Measurements from ENCODE around the gene ALDH18A1. TPM values are rescaled to one million over a fixed set of nuclear protein-coding genes. Genes with fewer than 3 reads are reported as not detected.
A peak's percentile ranks its signal among the peaks of the same experiment; 100 is the strongest.

ALDH18A1 gene
- total RNA-seq, 1 experiment from 2014 or later, result 78.7 TPM

- DNase-seq (ENCODE audit: low read depth), result no peak
Measured at GRCh38 chr10:95579292-95579691, 77.2 kb downstream of the ALDH18A1 start.

- no peak for DNase-seq (ENCODE audit: low read depth)
Measured at GRCh38 chr10:95578619-95579018, 77.9 kb downstream of the ALDH18A1 start.

GRCh38 chr10:95574649-95575365 lies 81.7 kb downstream of the ALDH18A1 start:
- no peak for DNase-seq (ENCODE audit: low read depth)

GRCh38 chr10:95573964-95574604 lies 82.4 kb downstream of the ALDH18A1 start:
- DNase-seq (ENCODE audit: low read depth), result no peak

DNA sequence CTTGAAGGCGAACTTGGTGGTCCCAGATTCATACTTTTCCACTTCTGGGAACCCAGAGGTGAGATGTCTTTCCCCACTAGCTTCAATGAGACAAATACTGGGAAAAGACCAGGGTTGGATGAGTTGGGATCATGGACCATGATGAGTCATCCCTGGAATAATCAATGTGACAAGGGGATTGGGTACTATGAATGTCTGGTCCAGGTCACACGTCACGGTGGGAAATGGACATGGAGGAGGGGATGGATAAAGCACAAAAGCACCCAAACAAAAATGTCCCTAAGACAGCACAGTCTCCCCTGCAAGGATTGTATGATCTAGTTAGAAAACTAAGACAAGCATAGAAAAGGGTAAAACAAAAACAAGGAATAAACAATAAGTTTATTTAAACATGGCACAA lies 83.0 kb downstream of the ALDH18A1 start:
- no peak for DNase-seq (ENCODE audit: low read depth)

DNA sequence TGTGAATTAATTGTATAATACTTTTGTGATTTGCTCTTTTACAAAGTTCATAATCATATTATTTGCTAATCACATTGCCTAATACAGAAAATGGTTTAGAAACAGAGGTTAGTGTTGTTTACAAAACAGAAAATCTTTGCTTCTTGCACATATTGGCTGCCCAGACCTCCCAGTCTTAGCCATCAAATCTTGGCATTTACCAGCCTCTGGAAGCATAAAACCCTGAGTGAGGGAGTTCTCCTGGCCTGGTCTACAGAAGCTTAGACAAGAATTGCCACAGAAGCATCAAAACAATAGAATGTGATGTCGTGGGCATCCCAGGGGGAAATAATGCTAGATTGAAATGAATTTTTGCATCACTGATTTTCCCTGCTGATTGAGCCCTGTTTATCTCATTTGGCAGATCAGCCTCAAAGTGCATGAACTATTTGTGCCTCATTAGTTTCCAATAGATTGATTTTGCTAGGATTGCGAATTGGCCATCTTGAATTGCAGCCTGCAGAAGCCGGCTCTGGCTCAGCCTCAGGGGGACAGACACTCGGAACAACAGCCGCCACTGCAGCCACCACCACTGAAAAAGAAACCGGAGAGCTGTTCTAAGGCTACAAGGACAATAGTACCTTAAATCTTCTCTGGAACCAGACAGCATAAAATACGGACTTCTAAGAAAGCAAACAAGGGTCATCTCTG lies 84.2 kb downstream of the ALDH18A1 start:
- DNase-seq (ENCODE audit: low read depth), result no peak

- DNase-seq (ENCODE audit: low read depth), result no peak
Measured at GRCh38 chr10:95571390-95571789, 85.1 kb downstream of the ALDH18A1 start.

DNA sequence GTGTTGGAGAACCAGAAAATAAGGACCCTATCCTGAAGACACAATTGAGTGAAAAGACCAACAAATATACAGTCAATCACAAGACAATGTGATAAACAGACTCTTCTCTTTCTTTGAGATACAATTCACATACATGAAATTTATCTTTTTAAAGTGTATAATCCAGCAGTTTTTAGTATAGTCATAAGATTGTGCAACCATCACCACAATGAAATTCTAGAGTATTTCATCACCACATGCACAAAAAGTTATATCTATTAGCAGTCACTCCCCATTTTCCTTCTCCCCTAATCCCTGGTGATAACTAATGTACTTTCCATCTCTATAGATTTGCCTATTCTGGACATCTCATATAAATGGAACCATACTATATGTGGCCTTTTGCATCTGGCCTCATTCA lies 87.1 kb downstream of the ALDH18A1 start:
- peak; percentile 2 for DNase-seq (ENCODE audit: low read depth)

DNA sequence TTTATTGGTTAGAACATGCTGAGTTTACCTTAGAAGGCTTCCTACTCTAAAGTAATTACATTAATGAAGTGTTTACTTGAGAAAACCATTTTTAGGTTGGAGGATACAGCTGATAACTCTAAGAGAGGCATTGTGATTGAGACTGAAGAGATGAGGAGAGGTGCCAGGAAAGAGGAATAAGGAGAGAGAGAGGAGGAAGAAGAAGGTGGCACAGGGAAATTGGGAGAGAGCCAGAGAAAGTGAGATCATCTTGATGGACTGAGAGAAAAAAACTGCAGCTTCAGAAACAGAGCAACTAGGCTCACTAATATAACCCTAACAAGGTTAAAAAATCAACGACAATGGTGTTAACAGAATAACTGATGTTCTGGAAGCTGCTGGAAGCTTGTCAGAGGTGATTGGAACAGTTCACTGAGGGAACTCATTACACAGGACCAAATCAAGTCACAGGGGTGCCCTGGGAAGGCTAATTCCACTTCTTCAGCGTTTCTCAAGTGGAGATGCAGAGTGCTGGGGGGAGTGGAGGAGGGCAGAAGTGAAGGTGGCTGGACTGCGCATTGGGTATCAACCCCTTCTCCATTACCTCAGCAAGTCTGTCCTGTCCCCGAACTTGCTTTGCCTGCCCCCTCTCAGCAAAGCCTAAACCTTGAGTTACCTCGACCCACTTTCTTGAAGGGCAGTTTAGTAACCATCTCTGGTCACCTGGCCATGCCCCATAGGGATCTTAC lies 88.4 kb downstream of the ALDH18A1 start:
- DNase-seq (ENCODE audit: low read depth), result no peak

DNA sequence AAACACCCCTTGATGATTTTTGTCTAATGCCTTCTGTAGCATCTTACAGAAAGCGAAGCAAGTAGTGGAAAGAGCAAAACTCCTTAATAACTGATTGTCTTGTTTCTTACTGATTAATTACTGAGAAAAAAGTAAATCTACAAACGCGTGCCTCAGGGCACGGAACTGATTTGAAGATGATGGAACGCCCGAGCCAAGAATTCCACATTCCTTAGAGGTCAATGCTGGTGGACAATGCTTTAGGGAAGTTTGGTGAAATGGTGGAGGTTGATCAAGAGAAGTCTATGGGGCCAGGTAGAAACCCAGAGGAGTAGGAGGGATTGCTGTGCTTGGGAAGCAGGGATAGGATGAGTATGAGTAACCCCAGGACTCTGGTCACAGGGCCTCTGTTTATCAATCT lies 90.4 kb downstream of the ALDH18A1 start:
- no peak for DNase-seq (ENCODE audit: low read depth)

DNA sequence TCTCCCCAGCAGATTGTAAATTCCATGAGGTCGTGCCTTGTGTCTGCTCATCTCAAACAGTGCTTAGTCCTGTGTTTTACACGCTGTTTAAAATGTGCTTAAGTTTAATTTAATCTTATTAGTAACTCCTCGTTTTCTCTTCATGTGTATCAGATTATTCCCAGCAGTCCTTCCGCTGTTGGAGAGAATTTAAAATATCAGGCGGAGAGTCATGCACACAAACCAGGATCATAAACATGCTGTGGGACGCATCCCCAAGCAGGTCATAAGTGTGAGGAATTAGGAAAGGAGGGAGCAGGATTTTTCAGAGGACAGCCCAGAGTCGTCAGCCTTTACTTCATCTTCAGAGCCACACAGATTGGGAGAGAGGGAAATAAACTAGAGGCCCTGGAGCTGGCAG lies 91.2 kb downstream of the ALDH18A1 start:
- no peak for DNase-seq (ENCODE audit: low read depth)

GRCh38 chr10:95564291-95564690 lies 92.2 kb downstream of the ALDH18A1 start:
- no peak for DNase-seq (ENCODE audit: low read depth)

GRCh38 chr10:95562341-95562965 lies 94.1 kb downstream of the ALDH18A1 start:
- no peak for DNase-seq (ENCODE audit: low read depth)

- no peak for DNase-seq (ENCODE audit: low read depth)
Measured at GRCh38 chr10:95561864-95562177, 94.7 kb downstream of the ALDH18A1 start.

DNA sequence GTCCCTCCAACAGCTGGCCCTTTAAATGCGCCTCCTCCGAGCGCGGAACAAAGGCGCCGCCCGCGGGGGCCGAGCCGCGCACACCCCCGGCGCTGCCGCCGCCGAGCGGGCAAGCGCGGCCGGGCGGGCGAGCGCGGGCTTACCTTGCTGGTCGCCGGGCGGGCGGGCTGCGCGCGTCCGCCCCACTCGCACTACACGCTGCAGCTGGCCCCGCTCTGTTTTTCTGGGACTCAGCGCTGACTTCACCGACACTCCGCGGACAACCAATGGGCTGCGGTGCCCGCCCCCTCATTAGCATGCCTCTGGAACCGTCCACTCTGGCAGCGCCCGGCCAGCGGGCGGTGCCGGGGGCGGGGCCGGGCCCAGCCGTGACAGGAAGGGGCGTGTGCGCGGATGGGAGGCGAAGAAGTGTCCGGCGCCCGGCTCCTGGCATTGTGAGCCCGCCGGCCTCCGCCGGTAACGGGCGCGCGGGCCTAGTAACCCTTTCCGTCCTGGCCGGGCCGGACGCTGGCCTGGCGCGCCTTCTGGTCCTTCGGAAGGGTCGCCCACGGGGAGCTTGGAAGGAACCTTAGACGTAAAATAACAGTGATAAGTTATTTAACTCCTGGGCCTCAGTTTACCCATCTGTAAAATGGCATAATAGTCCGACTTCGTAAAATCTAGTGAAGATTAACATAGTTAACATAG lies 95.2 kb downstream of the ALDH18A1 start, which contains the start of gene SORBS1:
Gene SORBS1, minus strand, starts transcription at position 195 of the 687 bp plus-strand sequence. CDS start 120,236 bp downstream, outside the sequence.
- DNase-seq (ENCODE audit: low read depth), result peak; percentile 94

DNA sequence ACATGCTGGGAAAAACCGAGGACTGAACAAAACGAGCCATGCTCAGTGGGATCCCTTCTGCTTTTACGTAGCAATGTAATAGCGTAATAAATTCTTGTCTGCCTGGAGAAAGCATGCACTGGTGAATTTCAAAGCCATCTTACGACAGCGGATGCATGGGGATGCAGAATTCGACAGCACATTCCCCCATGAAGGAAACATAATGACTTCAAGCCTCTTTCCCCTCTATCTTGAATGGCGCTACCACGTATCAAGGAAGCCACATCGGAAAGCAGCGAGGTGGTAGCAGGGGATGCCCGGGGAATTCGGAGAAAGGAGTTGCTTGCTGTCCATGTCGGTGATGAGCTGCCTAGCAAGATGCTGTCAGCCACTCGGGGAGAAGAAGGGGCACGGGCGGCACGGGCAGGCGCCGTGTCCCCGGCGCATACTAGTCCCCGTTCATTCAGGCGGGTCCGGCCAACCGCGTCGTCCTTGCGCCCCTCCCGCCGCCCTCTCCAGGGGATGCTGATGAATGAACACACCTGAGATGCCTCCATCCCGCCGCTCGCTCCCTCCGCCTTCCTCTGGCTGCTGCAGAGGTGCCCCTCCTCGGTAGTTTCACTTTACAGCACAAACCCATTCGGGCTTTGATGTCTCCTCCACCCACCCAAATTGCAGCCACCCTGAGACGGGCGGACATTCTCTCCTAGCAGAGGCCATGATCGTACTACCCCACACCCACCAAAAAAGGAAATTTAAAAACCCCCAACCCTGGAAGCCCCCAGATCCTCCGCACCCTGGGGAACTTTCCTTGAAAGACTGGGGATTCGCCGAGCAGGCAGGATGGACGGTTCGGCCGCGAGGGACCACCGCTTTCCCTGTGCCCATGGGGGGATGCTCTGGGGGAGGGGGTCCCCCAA lies 96.0 kb downstream of the ALDH18A1 start:
- peak; percentile 4 for DNase-seq (ENCODE audit: low read depth)

- DNase-seq (ENCODE audit: low read depth), result no peak
Measured at GRCh38 chr10:95559896-95560277, 96.6 kb downstream of the ALDH18A1 start.

DNA sequence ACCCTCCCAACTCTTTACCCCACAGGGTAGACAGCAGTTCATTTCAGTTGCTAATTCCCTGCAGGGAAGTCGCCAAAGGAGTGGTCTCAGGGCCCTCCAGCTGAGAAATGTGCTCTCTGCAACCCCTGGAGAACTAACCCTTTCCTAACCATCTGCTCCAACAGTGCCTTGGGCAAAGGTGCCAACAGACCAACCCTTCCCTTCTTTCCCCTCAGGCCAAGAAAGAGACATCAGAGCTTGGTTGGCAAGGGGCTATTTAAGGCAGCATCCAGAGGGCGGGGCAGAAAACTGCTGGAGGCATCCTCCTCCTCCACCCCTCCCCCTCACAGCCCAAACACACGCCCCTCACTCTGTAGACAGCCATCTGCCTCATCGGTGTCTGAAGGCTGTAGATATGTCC lies 97.0 kb downstream of the ALDH18A1 start:
- no peak for DNase-seq (ENCODE audit: low read depth)

DNA sequence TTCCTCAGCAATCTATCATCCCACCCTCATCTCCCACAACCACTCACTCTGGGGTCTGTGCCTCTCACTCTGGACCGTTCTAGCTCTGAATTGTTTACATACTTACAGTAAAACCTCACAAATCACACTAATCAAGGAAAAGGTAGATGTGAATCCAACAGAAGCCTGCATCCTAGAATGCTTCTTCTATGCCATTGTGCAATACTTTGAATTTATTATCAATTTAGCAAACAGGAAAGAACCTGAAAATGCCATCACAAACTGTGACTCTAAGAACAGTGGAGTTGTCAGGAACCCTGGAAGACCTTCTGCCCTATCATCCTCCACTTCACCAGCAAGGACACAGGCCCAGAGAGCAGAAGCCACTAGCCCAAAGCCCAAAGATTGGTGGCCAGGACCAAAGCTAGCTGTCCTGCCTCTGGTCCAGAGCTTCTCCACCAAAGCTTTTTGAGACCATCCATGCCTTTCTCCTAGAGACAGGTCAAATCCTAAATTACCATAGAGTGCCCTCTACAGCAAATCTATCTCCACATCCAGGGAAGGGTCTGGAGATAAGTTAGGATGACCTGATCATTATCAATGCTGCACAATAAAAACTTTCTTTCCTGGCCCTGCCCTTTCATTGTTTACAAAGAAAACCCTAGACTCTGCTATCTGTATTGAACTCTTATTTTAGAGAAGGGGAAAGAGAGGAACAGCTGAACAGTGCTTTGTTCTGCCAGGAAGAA lies 97.8 kb downstream of the ALDH18A1 start:
- peak; percentile 3 for DNase-seq (ENCODE audit: low read depth)

Data from LHCN-M2 (cell line).